H1 (cell line): ENCODE data around the gene RBM15. TPM values are rescaled to one million over a fixed set of nuclear protein-coding genes. Genes with fewer than 3 reads are reported as not detected.

ENCODE experiments used
- CTCF ChIA-PET: fragments of 300-600 bp; sonication (Branson Sonifier 250); formaldehyde crosslinking; loops from one replicate; lab custom pipeline; 2021; ENCODE audit not compliant: partially characterized antibody; lab: Charles Lee
- POLR2A ChIA-PET: fragments of 300-600 bp; sonication (Branson Sonifier 250); formaldehyde crosslinking; loops from one replicate; lab custom pipeline; 2021; ENCODE audit warnings: inconsistent platforms; ENCODE audit not compliant: partially characterized antibody; lab: Charles Lee
- DNase-seq, 2 experiments: peaks; one replicate each; pipeline versions ENCODE4 v3.0.0 to v3.0.0-alpha.2; 2010 to 2022; ENCODE audit warnings: low spot score in 2 of 2, low read depth in 1 of 2, mixed read lengths in 1 of 2
- FAIRE-seq: peaks from 2 replicates; lab custom pipeline; 2011; peaks lifted over from hg19 to GRCh38; lab: Jason Lieb, UNC
- H2AFZ ChIP-seq: 2 replicates; pipeline ENCODE4 v1.8.1; 2012; ENCODE audit warnings: low read length, inconsistent platforms
- H2AK5ac ChIP-seq: 2 replicates; pipeline ENCODE4 v1.6.1; 2013; ENCODE audit warnings: low read depth, low read length
- H2BK120ac ChIP-seq: replicated peaks from 2 replicates; pipeline ENCODE3; 2013; ENCODE audit warnings: low read depth, low read length, inconsistent platforms
- H2BK12ac ChIP-seq: 2 replicates; pipeline ENCODE4 v1.6.1; 2013; ENCODE audit warnings: low read depth, low read length
- H2BK15ac ChIP-seq: 2 replicates; pipeline ENCODE4 v1.6.1; 2013; ENCODE audit warnings: low read length
- H2BK20ac ChIP-seq: 2 replicates; pipeline ENCODE4 v1.6.1; 2013; ENCODE audit warnings: low read length
- H2BK5ac ChIP-seq: 2 replicates; pipeline ENCODE4 v1.6.1; 2013; ENCODE audit warnings: low read depth, low read length
- H3K14ac ChIP-seq: 2 replicates; pipeline ENCODE4 v1.6.1; 2013; ENCODE audit warnings: inconsistent platforms; ENCODE audit not compliant: insufficient read length
- H3K18ac ChIP-seq: 2 replicates; pipeline ENCODE4 v1.6.1; 2013; ENCODE audit warnings: low read length; ENCODE audit errors: extremely low read depth
- H3K23ac ChIP-seq: 2 replicates; pipeline ENCODE4 v1.6.1; 2013; ENCODE audit warnings: inconsistent platforms; ENCODE audit not compliant: insufficient read length
- H3K23me2 ChIP-seq: 2 replicates; pipeline ENCODE4 v1.6.1; 2013; ENCODE audit warnings: low read depth, low read length
- H3K27ac ChIP-seq: 2 replicates; pipeline ENCODE4 v1.6.1; 2011; ENCODE audit warnings: low read depth, low read length, inconsistent platforms
- H3K27me3 ChIP-seq, 4 experiments: replicated peaks in 1 of 4; 1 replicate in 1 of 4; 2 replicates in 3 of 4; pipeline versions ENCODE4 v1.6.1 to v1.8.1; 2011 to 2013; ENCODE audit warnings: low read length in 3 of 4, mild to moderate bottlenecking in 3 of 4, inconsistent platforms in 2 of 4, mixed read lengths in 2 of 4, moderate library complexity in 1 of 4; ENCODE audit not compliant: control insufficient read depth in 3 of 4, insufficient read depth in 3 of 4; ENCODE audit errors: extremely low read depth in 1 of 4
- H3K36me3 ChIP-seq, 4 experiments: 2 replicates each; pipeline versions ENCODE4 v1.6.1 to v1.8.1; 2011 to 2013; ENCODE audit warnings: mild to moderate bottlenecking in 4 of 4, low read length in 3 of 4, moderate library complexity in 2 of 4, control low read depth in 1 of 4, inconsistent platforms in 1 of 4; ENCODE audit not compliant: insufficient read depth in 4 of 4, control insufficient read depth in 2 of 4
- H3K4ac ChIP-seq: replicated peaks from 2 replicates; pipeline ENCODE3; 2013; ENCODE audit warnings: low read length, low read depth, mixed read lengths, inconsistent platforms; ENCODE audit not compliant: insufficient read length
- H3K4me1 ChIP-seq, 4 experiments: replicated peaks in 1 of 4; 1 replicate in 1 of 4; 2 replicates in 3 of 4; pipeline versions ENCODE4 v1.6.1 to v1.8.1; 2011 to 2013; ENCODE audit warnings: low read length in 3 of 4, inconsistent platforms in 2 of 4, mixed read lengths in 1 of 4; ENCODE audit not compliant: insufficient read depth in 4 of 4, control insufficient read depth in 3 of 4
- H3K4me2 ChIP-seq, 2 experiments: 2 replicates each; pipeline versions ENCODE4 v1.6.1 to v1.8.1; 2011 to 2013; ENCODE audit warnings: low read depth in 2 of 2, low read length in 2 of 2, control low read depth in 1 of 2, inconsistent platforms in 1 of 2, mild to moderate bottlenecking in 1 of 2; ENCODE audit not compliant: insufficient read depth in 1 of 2
- H3K4me3 ChIP-seq, 4 experiments: fragments of 200-600, 300-600 bp in 1 of 4; sonication (generic), shearing (Covaris generic), sonication (Bioruptor Twin) in 1 of 4; 2 replicates each; pipeline versions ENCODE4 v1.5.1 to v1.8.1; 2011 to 2016; ENCODE audit warnings: low read length in 4 of 4, low read depth in 3 of 4, control low read depth in 2 of 4, inconsistent platforms in 2 of 4, mild to moderate bottlenecking in 2 of 4, mixed read lengths in 1 of 4, moderate library complexity in 1 of 4; ENCODE audit not compliant: insufficient read depth in 2 of 4; ENCODE audit errors: extremely low read depth in 1 of 4
- H3K56ac ChIP-seq: replicated peaks from 2 replicates; pipeline ENCODE3; 2013; ENCODE audit warnings: low read depth, mild to moderate bottlenecking, mixed read lengths, low read length, inconsistent platforms; ENCODE audit not compliant: insufficient read length
- H3K79me1 ChIP-seq: 2 replicates; pipeline ENCODE4 v1.6.1; 2013; ENCODE audit warnings: low read depth, low read length, control low read depth
- H3K79me2 ChIP-seq, 2 experiments: 2 replicates each; pipeline versions ENCODE4 v1.6.1 to v1.8.1; 2012 to 2013; ENCODE audit warnings: low read length in 2 of 2, mild to moderate bottlenecking in 2 of 2, inconsistent platforms in 1 of 2; ENCODE audit not compliant: insufficient read depth in 2 of 2, control insufficient read depth in 1 of 2
- H3K9ac ChIP-seq, 4 experiments: replicated peaks in 1 of 4; 1 replicate in 1 of 4; 2 replicates in 3 of 4; pipeline versions ENCODE4 v1.6.1 to v1.8.1; 2011 to 2013; ENCODE audit warnings: low read depth in 3 of 4, low read length in 3 of 4, control low read depth in 2 of 4, mild to moderate bottlenecking in 2 of 4, moderate library complexity in 2 of 4, inconsistent platforms in 1 of 4; ENCODE audit errors: extremely low read depth in 1 of 4
- H3K9me3 ChIP-seq, 2 experiments: 2 replicates each; pipeline versions ENCODE4 v1.6.1 to v1.8.1; 2012 to 2013; ENCODE audit warnings: mild to moderate bottlenecking in 2 of 2, moderate library complexity in 2 of 2, control low read depth in 1 of 2, inconsistent platforms in 1 of 2, low read depth in 1 of 2, low read length in 1 of 2, mixed read lengths in 1 of 2; ENCODE audit not compliant: insufficient read depth in 2 of 2
- H4K20me1 ChIP-seq, 2 experiments: replicated peaks in 1 of 2; 2 replicates each; pipeline versions ENCODE3 to v1.8.1; 2011 to 2013; ENCODE audit warnings: inconsistent platforms in 2 of 2, low read length in 2 of 2, mild to moderate bottlenecking in 1 of 2; ENCODE audit not compliant: insufficient read depth in 2 of 2, control insufficient read depth in 1 of 2
- H4K5ac ChIP-seq: 2 replicates; pipeline ENCODE4 v1.6.1; 2013; ENCODE audit warnings: low read length, low read depth, mixed read lengths, inconsistent platforms; ENCODE audit not compliant: insufficient read length
- H4K8ac ChIP-seq: 2 replicates; pipeline ENCODE4 v1.8.0; 2013; ENCODE audit warnings: mild to moderate bottlenecking, moderate library complexity, low read length, inconsistent platforms; ENCODE audit not compliant: insufficient read depth; ENCODE audit errors: extremely low read depth
- H4K91ac ChIP-seq: replicated peaks from 2 replicates; pipeline ENCODE3; 2013; ENCODE audit warnings: low read length, mixed read lengths, inconsistent platforms; ENCODE audit not compliant: insufficient read length
- BACH1 ChIP-seq: IDR thresholded peaks from 2 replicates; pipeline ENCODE4 v1.6.1; 2012; ENCODE audit warnings: low read length, improper control_type of control experiment
- BCL11A ChIP-seq, 2 experiments: IDR thresholded peaks; one replicate each; pipeline ENCODE4 v1.6.1; 2011; ENCODE audit warnings: low read depth in 2 of 2, low read length in 2 of 2, mild to moderate bottlenecking in 2 of 2
- CBX8 ChIP-seq: fragments of 300-800, 300-1000 bp; sonication (generic); IDR thresholded peaks from 2 replicates; pipeline ENCODE4 v1.7.1; 2016; ENCODE audit warnings: low read depth, low read length, borderline replicate concordance
- CEBPB ChIP-seq: IDR thresholded peaks from 2 replicates; pipeline ENCODE4 v1.6.1; 2012; ENCODE audit warnings: low read depth, low read length
- CHD2 ChIP-seq: IDR thresholded peaks from 2 replicates; pipeline ENCODE4 v1.6.1; 2012; ENCODE audit warnings: low read length, improper control_type of control experiment
- CREB1 ChIP-seq: IDR thresholded peaks from 2 replicates; pipeline ENCODE4 v1.6.1; 2012; ENCODE audit warnings: inconsistent platforms
- NANOG ChIP-seq: IDR thresholded peaks from 2 replicates; pipeline ENCODE4 v1.6.1; 2011; ENCODE audit warnings: low read length, low read depth, mild to moderate bottlenecking, inconsistent platforms; ENCODE audit not compliant: insufficient read depth, poor library complexity, severe bottlenecking
- POLR2AphosphoS5 ChIP-seq: IDR thresholded peaks from 2 replicates; pipeline ENCODE4 v1.6.1; 2011; ENCODE audit warnings: low read depth, low read length
- RXRA ChIP-seq: IDR thresholded peaks from 2 replicates; pipeline ENCODE4 v1.6.1; 2011; ENCODE audit warnings: low read depth, mild to moderate bottlenecking, low read length, moderate library complexity; ENCODE audit not compliant: insufficient read depth
- SAP30 ChIP-seq: fragments of 300-600 bp; sonication (generic); IDR thresholded peaks from 2 replicates; pipeline ENCODE4 v1.7.1; 2012; ENCODE audit warnings: low read length, moderate library complexity, mild to moderate bottlenecking, inconsistent platforms; ENCODE audit not compliant: insufficient read depth, insufficient replicate concordance
- SIN3A ChIP-seq, 2 experiments: IDR thresholded peaks in 1 of 2; conservative IDR thresholded peaks in 1 of 2; 2 replicates each; pipeline ENCODE4 v1.6.1; 2011 to 2012; ENCODE audit warnings: low read length in 2 of 2, improper control_type of control experiment in 1 of 2, low read depth in 1 of 2, mild to moderate bottlenecking in 1 of 2
- SIRT6 ChIP-seq: IDR thresholded peaks from one replicate; pipeline ENCODE4 v1.7.1; 2012; ENCODE audit warnings: low read length, inconsistent platforms
- SP4 ChIP-seq: IDR thresholded peaks from 2 replicates; pipeline ENCODE4 v1.6.1; 2012; ENCODE audit warnings: low read length, inconsistent platforms
- SRF ChIP-seq: IDR thresholded peaks from 2 replicates; pipeline ENCODE4 v1.6.1; 2011; ENCODE audit warnings: mild to moderate bottlenecking, low read depth, low read length, moderate library complexity
- TBP ChIP-seq: IDR thresholded peaks from 2 replicates; pipeline ENCODE4 v1.6.1; 2011; ENCODE audit warnings: low read depth, low read length, improper control_type of control experiment
- TCF12 ChIP-seq: IDR thresholded peaks from 2 replicates; pipeline ENCODE4 v1.6.1; 2011; ENCODE audit warnings: low read depth, mild to moderate bottlenecking, low read length
- WGBS, 2 experiments: shearing (Covaris generic) in 1 of 2; methylation state at CpG; one replicate each; pipeline versions ENCODE4 v1.1.6 to v1.1.7; 2013 to 2015; ENCODE audit warnings: low lambda C conversion rate in 2 of 2, mixed read lengths in 2 of 2, inconsistent platforms in 1 of 2, low coverage in 1 of 2, missing lambda C conversion rate in 1 of 2; ENCODE audit not compliant: insufficient replicate concordance in 2 of 2, insufficient coverage in 1 of 2, insufficient read length in 1 of 2; ENCODE audit errors: extremely low coverage in 1 of 2, missing lambda C conversion rate in 1 of 2; 5-methylcytosine and 5-hydroxymethylcytosine counted together
- polyA plus RNA-seq, 7 experiments: library from polyadenylated mRNA; depleted of rRNA in 3 of 7; stranded (reverse) in 5 of 7; unstranded in 2 of 7; fragments of >200 nt in 5 of 7; fragments of 200-250 nt in 2 of 7; gene quantifications; 1 replicate in 5 of 7; 2 replicates in 1 of 7; 4 replicates in 1 of 7; pipeline versions ENCODE4 v1.2.1 to v1.2.3, GENCODE V29; 2011 to 2013; ENCODE audit warnings: missing spikeins in 2 of 7, mixed read lengths in 2 of 7
- total RNA-seq: library from RNA; stranded (reverse); fragmentation: NEBNext Ultra II Directional; extraction: Animal tissue kit (Norgen Biotek cat#: 25700); gene quantifications from 2 replicates; pipeline ENCODE4 v1.2.1, GENCODE V29; 2021

Gene RBM15
- total and polyA plus RNA-seq, 2 of the 8 experiments (the other 6 are each of a cell fraction or from before 2014, with no cell fraction given), result 13.5 to 44.9 TPM

DNA sequence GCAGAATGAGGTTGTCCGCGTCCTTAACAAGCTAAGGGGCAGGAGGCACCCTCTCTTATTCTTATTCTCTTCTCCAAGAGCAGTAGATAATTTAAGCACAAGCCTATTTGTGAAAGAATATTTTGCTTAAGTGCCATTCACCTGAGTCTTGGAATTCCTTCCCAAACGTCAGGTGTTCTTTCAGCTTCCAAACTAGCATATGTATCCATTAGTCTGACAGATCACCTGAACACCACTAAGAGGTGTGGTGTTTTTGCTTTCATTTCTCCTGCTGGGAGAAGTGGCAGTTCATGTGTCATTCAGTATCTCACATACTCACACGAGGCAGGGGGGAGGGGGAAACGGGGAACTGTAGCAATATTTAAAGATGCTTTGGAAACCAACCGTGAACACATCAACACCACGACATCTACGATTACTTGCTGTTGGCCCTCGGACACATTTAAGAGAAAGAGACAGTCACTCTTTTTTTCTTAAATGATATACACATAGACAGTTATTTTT lies 45.5 kb upstream of the RBM15 start:
- H3K18ac ChIP-seq, result no peak overlapping the region
- no peak overlapping the region for H4K5ac ChIP-seq
- H2BK120ac ChIP-seq, result no peak overlapping the region
- H3K27me3 ChIP-seq, result no peaks in the 10 kb centered on the region
- H3K9me3 ChIP-seq, result no peaks in the 10 kb centered on the region
- H3K4me2 ChIP-seq, result no peak overlapping the region
- POLR2A ChIA-PET, result no interaction called here
- no peaks in the 10 kb centered on the region; a peak in 1 of 7 replicates for H3K4me1 ChIP-seq
- H4K8ac ChIP-seq, result no peak overlapping the region
- H2AFZ ChIP-seq, result no peak overlapping the region
- no peak overlapping the region for H2BK12ac ChIP-seq
- H3K23me2 ChIP-seq, result no peaks in the 10 kb centered on the region
- no peak for FAIRE-seq
- CTCF ChIA-PET, result interaction anchor here (1.5 to 34.1 kb wide), 5 partner anchors 12 to 97 kb away, joined by 4 to 1001 read pairs (median 11); partner anchors contain the start of gene KCNC4
- H2BK15ac ChIP-seq, result no peak overlapping the region
- H3K56ac ChIP-seq, result no peak overlapping the region
- H3K14ac ChIP-seq, result no peak overlapping the region
- H4K20me1 ChIP-seq, result no peaks in the 10 kb centered on the region
- no peak overlapping the region for H2AK5ac ChIP-seq
- H3K79me1 ChIP-seq, result no peaks in the 10 kb centered on the region
- no peak overlapping the region for H3K27ac ChIP-seq
- no peak overlapping the region for H2BK20ac ChIP-seq
- no peaks in the 10 kb centered on the region for H3K36me3 ChIP-seq
- no peak overlapping the region for H4K91ac ChIP-seq
- 74% methylated on average over 9 of the region's 9 CpGs; no CpG with 5 or more reads in 1 of the 2 experiments for WGBS, 2 experiments
- H3K9ac ChIP-seq, result no peak overlapping the region
- H3K23ac ChIP-seq, result no peak overlapping the region
- no peak overlapping the region for H3K4ac ChIP-seq
- DNase-seq, result no peak
- no peaks in the 10 kb centered on the region for H3K79me2 ChIP-seq
- H3K4me3 ChIP-seq, result no peak overlapping the region
- H2BK5ac ChIP-seq, result no peak overlapping the region
- TF ChIP-seq SAP30 (no peak), NANOG (no peak), SIN3A (conservative IDR thresholded peaks at IDR 0.05 in 1 of 2, IDR thresholded peaks at IDR 0.05 in 1 of 2; ENCODE audit: low read depth in 1 of 2, low read length in 2 of 2) (no peak), TBP (no peak), CBX8 (no peak), BACH1 (no peak), BCL11A (IDR thresholded peaks at IDR 0.05; ENCODE audit: low read depth in 2 of 2, low read length in 2 of 2) (no peak), SIRT6 (no peak), CHD2 (no peak), CEBPB (no peak), TCF12 (no peak), SP4 (no peak), POLR2AphosphoS5 (no peak), SRF (no peak), RXRA (no peak), CREB1 (no peak)
